Stimulated activated CD8-positive, alpha-beta memory T cell treated with anti-CD3 and anti-CD28 coated beads, Interleukin-7, amount 100 ng/mL, for 48 hours (primary cell): Measurements from ENCODE around the gene LAMB4.

Experiments used
- DNase-seq, 2 donors: peaks; one replicate each; pipeline ENCODE4 v3.0.0-alpha.2; 2020; ENCODE audit warnings: low read depth in 1 of 2; ENCODE audit errors: extremely low read depth in 1 of 2

Gene LAMB4

DNA sequence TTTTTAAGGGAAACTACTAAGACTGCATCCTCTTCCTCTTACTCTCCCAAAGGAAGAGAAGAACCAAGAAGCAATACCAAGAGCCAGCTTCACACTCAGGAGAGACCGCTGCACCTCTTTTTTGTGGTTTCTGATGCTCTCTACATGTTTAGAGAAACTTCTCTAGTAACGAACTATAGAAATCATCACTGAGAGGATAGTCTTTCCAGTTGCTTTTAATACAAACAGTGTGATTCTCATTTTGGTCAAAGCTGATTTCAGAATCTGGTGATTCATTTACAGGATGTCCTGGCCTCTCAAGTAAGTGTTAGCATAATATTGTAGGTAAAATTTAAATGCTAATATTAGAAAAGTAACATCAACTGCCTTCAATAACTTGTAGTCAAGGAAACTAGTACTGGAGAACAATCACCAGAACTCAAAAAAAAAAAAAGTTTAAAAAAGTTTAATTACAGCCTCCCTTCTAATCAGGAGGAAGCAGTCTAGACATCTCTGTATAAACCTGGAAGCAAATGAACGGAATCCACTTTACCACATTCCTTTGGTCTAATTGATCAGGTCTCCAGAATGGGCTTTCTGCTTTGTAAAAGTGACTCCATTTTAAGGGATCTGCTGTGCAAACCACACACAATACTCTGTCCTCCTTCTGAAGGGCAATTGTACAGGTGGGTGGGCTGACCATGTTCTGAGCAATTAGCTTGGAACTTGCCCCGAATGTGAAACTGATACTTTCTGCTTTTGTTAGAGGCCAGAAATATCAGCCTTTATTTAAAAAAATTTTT is 130.2 kb downstream of the LAMB4 start:
- DNase-seq = no peak

GRCh38 chr7:107998660-107999480 is 131.3 kb downstream of the LAMB4 start:
- DNase-seq = no peak

- DNase-seq = no peak
Observed at GRCh38 chr7:107998150-107998549, 132.0 kb downstream of the LAMB4 start.

- DNase-seq = no peak
Observed at GRCh38 chr7:107996072-107996882, 133.9 kb downstream of the LAMB4 start.

- DNase-seq = no peak
Observed at GRCh38 chr7:107995184-107996071, 134.7 kb downstream of the LAMB4 start.

GRCh38 chr7:107994421-107995030 is 135.6 kb downstream of the LAMB4 start:
- no peak for DNase-seq

DNA sequence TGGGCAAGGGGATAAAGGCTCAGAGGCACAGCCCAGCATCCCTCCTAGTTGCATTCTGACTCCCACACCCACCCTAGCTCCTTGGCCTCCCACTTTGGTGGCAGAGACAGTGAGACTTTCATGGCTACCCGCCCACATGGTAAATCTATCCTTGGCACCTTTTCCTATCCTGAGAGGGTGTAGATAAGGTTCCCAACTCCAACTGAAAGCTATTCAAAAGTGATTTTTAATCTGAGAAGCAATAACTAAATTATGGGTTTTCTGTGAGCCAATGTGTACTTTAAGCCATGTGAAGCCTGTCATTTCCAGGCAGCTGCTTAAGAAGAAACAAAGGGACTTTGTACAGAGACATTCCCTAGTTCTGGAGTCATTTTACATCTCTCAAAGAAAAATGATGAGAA is 136.3 kb downstream of the LAMB4 start:
- no peak for DNase-seq

GRCh38 chr7:107989618-107990373 is 140.4 kb downstream of the LAMB4 start:
- no peak for DNase-seq

DNA sequence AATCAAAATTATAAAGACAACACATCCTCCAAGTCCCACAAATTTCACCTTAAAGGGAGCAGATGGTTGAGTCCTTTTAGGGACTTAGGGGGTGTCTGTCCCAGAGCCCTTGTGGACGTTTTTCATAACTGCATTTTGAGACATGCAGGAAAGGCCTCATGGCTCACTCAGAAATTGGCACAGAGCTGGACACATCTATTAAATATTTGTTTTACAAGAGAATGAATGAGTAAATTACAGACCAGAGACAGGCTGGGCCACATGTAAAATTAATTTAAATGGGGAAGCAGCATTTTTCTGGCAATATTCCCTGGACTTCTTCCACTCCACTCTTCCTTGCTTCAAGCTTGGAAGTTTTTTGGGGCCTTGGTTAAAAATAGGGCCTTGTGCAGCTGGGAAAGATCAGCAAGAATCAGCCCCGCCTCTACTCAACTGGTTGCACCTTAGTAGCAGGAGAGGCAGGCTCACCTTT is 147.2 kb downstream of the LAMB4 start:
- DNase-seq = no peak

DNA sequence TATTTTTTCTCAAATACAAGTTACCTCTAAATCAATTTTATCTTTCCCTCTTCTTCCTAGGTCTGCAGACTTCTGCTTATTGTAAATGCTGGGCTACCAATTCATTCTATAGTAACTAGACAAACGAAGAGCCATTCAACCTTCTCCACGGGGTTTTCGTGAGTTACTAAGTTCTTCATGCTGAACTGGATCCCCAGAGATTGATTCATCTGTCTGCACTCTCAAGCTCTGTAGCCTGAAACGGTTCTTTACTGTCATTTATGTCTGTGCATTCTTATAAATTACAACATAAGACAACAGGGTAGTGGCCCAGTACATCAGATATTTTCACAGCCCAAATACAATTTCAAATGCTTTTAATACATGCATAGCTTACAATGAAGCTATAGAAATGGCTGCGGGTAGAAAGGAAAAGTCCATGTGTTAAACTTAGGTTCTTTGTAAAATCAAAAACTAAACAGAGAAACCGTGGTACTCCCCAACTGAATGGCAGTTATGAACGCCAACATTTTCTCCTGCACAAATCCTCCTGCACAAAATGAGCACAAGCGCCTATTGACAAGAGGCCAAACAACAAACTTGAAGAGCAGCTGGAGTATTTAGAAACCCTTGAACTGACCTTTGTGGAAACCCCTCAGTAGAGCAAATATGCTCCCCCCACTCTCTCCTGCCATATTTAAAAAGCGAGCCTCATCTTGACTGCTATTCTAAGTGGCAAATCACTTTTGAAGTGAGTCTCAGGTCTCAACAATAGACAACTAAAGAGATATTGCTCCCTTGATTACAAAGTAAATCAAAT is 147.9 kb downstream of the LAMB4 start:
- DNase-seq = no peak

DNA sequence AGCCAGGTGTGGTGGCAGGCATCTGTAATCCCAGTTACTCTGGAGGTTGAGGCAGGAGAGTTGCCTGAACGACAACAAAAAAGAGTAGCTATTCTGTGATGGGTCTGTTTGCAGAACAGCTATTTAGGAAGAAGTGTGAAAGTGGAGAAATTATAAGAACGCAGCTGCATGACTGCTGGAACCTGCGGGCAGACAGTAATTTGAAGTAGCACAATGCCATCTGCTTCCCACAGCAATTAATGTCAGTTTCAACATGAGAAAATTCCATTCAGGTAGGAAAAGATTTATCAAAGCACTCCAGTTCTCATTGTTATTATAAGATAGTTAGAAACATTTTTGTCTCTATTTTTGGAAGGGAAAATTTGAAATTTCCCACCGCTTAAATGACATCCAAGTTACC is 148.7 kb downstream of the LAMB4 start:
- no peak for DNase-seq

GRCh38 chr7:107980671-107981190 is 149.4 kb downstream of the LAMB4 start:
- DNase-seq = no peak

DNA sequence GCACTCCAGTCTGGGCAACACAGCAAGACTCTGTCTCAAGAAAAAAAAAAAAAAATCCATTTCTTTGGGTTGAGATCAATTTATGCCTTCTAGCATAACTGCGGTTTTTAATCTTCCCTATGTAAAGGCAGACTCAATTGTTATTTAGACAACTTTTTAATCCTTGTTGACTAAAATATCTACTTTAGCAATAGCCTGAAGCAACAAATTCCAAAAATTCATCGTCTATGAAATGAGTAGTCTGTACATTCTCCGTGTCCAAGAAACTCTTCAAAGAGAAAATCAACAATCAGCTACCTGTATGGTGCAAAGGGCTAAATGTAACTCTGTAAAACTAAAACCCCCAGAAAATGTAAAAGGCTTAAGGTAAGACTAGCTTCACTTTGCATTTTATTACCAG is 150.0 kb downstream of the LAMB4 start:
- DNase-seq = no peak

GRCh38 chr7:107978815-107979408 is 151.2 kb downstream of the LAMB4 start:
- DNase-seq = no peak

- no peak for DNase-seq
Observed at GRCh38 chr7:107977048-107977447, 153.1 kb downstream of the LAMB4 start.

- DNase-seq = no peak
Observed at GRCh38 chr7:107976620-107977019, 153.5 kb downstream of the LAMB4 start.

DNA sequence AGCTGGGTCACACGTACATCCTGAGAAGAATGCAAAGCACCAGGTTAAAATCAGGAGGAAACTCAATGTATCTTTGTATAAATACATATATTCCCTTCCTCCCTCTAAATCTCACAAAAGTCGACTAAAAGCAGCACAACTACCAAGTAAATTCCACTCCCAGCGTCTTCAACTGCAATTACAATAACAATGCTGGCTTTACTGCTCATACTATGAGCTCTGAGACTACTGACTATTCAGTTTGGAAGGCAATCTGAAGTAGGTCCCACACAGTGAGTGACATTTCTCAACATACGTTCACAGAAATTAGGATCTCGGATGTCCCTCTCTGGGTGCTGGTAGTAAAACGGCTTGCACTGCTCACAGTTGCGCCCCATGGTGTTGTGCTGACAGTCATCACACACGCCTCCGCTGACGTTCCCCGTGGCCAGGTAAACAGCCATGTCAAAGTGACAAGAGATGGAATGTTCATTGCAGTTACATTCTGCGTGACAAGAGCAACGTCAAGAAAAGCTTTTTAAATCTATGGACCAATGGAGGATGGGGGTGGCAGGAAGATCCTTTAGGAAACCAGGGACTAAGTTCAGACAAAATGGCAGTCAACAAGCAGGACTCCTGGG is 154.7 kb downstream of the LAMB4 start:
- DNase-seq = no peak
